Testis (tissue), 2 donors: Measurements from ENCODE around the gene NEU2.

ENCODE experiments used
- CTCF ChIP-seq, 3 experiments: fragments of 450-650 bp in 2 of 3; fragments of 200-600 bp in 1 of 3; sonication (generic) in 1 of 3; IDR thresholded peaks; one replicate each; pipeline ENCODE4 v1.5.1; 2016 to 2019; ENCODE audit warnings: antibody characterized with exemption in 3 of 3, mild to moderate bottlenecking in 2 of 3, moderate library complexity in 1 of 3
- POLR2A ChIP-seq: fragments of 450-650 bp; IDR thresholded peaks from one replicate; pipeline ENCODE4 v1.6.1; 2017; ENCODE audit warnings: antibody characterized with exemption, mild to moderate bottlenecking, moderate library complexity

- TF ChIP-seq POLR2A (no peak), CTCF (IDR thresholded peaks at IDR 0.05) (no peak)
Measured at GRCh38 chr2:233013650-233014049, 18.8 kb upstream of the NEU2 start.
